GM18498 (cell line): ENCODE results near the gene RABGEF1.
A peak's percentile ranks its signal among the peaks of the same experiment; 100 is the strongest.
"Not testable (repeated sequence)": the region's sequence is repeated elsewhere in the genome, so short reads cannot be mapped to it uniquely, and the experiment has no call there.

Experiments used
- ATAC-seq: cut with Tn5 transposase; IDR thresholded peaks from one replicate; pipeline ENCODE4 v1.9.1; 2021; ENCODE audit warnings: mild to moderate bottlenecking, moderate library complexity; ENCODE audit not compliant: unreplicated experiment

RABGEF1 gene

GRCh38 chr7:66800591-66800990, 60.1 kb downstream of the RABGEF1 start:
- ATAC-seq = no peak

DNA sequence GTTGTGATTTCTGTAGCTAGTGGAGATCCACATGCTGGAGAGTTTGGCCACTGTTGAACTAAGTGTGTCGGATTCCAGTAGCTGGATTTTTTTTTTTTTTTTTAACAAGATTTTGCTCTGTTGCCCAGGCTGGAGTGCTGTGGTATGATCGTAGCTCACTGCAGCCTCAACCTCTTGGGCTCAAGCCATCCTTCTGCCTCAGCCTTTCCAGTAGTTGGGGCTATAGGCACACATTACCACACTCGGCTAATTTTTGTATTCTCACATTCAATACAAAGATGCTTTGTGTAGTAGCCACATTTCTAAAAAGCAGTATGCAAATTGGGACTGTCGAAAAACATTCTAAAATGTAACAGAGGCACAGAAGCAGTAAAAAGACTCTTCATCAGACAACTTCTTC, 63.5 kb downstream of the RABGEF1 start:
- ATAC-seq = no peak

- ATAC-seq = no peak
These were observed 67.2 kb downstream of the RABGEF1 start for GRCh38 chr7:66807736-66808135.

- ATAC-seq = no peak
These were observed 70.2 kb downstream of the RABGEF1 start for GRCh38 chr7:66810716-66811115.

DNA sequence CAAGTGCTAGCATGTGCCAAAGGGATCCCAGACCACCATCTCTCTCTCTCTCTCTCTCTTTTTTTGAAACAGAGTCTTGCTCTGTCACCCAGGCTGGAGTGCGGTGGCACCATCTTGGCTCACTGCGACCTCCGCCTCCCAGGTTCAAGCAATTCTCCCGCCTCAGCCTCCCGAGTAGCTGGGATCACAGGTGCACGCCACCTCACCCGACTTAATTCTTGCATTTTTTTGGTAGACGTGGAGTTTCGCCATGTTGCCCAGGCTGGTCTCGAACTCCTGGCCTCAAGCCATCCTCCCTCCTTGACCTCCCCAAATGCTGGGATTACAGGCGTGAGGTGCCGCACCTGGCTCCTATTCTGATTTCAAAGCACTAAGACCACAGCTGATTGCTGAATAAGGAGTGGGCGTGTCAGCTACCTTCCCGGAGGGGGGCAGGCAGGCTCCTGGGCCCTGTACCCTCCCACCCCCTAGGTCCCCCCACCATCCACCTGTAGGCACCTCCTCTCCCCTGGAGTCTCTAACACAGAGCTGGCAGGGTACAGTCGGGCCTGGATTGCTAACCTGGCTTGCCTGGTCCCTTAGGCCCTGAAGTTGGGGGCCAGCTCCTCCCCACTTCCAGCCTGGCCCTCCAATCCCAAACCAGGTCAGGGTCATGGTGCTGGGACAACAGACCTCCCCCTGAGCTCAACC, 74.8 kb downstream of the RABGEF1 start:
- ATAC-seq = not testable (repeated sequence)

GRCh38 chr7:66815951-66816350, 75.4 kb downstream of the RABGEF1 start:
- no peak for ATAC-seq

DNA sequence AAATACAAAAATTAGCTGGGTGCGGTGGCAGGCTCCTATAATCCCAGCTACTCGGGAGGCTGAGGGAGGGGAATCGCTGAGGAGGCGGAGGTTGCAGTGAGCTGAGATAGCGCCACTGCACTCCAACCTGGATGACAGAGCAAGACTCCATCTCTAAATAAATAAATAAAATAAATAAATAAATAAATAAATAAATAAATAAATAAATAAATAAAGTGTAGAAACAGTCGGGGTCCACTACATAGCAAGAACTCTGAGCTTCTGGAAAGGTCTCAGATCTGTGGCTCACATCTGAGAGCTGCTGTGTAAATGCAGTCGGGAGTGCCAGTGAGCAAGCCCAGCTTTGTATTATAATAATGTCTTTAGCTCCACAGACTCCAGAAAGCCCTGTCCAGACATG, 76.1 kb downstream of the RABGEF1 start:
- not testable (repeated sequence) for ATAC-seq

DNA sequence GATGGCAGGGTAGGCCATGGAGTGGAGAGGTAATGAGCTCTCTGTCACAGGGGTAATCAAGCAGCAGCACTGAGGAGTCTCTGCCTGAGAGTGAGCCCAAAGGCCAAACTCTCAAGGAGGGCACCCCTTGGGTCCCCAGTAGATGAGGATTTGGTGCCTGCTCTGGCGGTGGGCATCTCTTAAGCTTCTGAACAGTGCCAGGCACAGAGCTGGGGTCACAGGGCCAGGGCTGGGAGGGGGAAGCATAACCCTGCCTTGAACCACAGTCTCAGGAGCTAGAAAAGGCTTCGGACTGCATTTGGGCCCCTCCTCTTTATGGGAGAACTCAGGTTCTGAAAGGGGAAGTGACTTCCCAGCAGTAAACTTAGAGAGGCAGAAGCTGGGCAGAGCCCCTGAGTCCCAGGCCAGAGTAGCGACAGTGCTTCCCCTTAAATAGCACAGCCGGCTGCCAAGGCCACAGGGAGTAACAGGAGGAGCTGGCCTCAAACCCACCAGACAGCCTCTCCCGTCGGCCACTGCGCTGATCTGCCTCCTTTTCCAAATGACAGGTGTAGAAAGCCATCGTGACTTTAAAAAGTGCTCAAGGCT, 76.8 kb downstream of the RABGEF1 start:
- ATAC-seq = not testable (repeated sequence)

GRCh38 chr7:66817956-66818355, 77.4 kb downstream of the RABGEF1 start:
- not testable (repeated sequence) for ATAC-seq

DNA sequence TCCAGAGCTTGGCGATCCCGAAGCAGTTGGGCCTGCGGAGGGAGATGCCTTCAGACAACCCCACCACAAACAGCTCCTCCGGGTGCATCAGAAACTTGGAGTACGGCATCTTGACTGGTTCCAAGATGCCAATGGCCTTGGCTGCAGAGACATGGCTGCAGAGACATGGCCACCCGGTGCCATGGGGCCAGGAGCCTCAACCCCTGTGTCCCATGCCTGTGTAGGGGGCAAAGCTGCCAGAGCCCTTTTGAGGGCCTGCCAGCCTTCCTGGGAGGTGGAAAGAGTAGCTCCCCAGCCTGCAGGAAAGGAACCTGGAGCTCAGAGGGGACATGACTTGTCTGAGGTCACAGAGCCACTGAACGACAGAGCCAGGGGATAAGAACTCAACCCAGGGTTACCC, 83.5 kb downstream of the RABGEF1 start:
- ATAC-seq = no peak

DNA sequence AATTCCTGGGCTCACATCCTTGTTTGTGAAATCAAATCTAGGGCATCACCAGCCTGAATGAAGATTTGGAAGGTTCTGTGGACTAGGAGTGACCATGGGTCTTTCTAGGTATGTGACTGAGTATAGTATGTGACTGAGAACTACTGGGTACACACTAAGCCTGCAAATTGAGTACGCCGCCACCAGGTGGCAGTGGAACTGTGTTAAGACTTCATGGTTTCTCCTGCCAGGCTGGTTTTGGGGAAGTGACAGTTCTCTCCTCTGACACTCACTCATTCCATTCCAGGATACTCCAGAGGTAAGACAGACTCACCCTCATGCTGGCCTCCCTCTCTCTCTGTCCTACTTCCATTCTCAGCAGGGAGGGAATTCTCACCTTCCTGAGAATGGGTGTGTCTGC, 85.0 kb downstream of the RABGEF1 start:
- ATAC-seq = not testable (repeated sequence)

DNA sequence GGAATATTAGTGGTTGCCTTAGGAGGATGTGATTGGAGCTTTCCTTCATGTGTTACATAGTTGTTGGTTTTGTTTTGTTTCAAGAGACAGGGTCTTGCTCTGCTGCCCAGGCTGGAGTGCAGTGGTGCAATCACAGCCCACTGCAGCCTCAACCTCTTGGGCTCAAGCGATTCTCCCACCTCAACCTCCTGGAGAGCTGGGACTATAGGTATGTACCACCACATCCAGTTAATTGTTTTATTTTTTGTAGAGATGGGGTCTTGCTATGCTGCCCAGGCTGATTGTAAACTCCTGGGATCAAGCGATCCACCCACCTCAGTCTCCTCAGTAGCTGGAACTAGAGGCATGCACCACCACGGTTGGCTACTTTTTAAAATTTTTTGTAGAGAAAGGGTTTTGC, 86.1 kb downstream of the RABGEF1 start:
- no peak for ATAC-seq

- ATAC-seq = not testable (repeated sequence)
These were observed 90.4 kb downstream of the RABGEF1 start for GRCh38 chr7:66830976-66831375.

DNA sequence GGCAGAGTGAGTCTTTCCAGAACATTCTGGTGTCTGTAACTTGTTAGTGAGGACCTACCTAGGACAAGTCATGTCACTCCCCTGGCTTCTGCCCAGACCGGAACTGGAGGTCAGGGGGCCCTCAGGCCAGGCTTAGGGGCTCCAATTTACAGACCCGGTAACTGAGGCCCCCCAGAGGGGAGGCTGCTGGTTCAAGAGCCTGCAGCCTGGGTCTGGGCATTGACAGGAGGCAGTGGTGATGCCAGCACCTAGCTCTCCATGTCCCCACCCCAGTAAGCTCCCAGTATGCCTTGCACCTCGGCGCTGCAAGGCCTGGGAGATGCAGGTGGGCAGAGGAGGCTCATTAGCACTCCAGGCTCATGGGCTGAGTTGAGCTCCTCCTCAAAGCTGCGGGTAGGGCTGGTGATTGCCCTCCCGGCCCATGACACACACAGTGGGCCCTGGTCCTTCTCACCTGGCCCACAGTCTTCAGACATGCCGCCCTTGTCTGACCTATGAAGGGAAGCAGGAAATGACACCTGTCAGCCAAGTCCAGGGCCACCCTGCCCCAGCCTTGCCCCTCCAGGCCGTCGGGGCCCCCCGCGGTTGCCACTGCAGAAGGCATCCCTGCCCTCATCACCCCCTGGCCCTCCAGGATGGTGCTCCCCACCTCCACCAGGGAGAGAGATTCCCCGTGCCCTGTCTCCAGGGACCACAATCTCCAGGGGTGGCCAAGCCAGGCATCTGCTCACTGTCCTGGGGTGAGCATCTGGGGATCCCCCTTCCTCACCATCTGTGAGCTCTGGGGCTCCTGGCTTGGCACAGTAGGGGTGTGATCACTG, 92.2 kb downstream of the RABGEF1 start:
- no peak for ATAC-seq

- no peak for ATAC-seq
These were observed 96.5 kb downstream of the RABGEF1 start for GRCh38 chr7:66837007-66837406.

DNA sequence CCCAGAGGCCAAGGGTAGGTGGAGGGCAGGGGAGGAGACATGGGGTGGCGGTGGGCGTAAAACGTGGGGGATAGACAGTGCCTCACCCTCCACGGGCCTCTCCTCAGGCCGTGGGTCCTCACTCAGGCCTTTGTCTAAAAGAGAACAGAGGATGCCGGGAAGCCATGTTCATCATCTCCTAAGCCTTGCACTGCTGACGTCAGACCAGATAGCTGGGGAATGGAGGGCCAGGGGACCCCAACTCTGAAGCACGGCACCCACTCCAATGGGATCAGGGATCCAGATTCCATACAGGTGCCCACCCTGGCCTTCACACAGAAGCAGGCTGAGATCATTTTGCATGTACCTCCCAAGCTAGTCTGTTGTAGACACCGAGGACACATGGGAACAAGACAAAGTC, 97.1 kb downstream of the RABGEF1 start:
- ATAC-seq = no peak

GRCh38 chr7:66839814-66840213, 99.3 kb downstream of the RABGEF1 start:
- no peak for ATAC-seq

DNA sequence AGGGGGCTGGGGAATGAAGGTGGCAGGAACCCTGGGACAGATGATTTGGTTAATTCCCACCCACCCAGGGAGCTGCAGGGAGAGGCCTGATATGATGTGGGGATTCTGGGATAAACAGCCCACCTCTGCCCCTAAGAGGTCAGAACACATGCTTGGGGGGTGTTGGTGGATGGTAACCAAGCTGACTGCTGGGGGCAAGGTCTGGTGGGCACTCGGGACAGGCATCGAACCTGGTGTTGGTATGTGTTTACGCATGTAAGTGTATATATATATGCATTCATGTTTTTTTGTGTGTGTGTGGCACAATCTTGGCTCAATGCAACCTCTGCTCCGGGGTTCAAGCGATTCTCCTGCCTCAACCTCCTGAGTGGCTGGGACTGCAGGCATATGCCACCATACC, 99.8 kb downstream of the RABGEF1 start:
- no peak for ATAC-seq

DNA sequence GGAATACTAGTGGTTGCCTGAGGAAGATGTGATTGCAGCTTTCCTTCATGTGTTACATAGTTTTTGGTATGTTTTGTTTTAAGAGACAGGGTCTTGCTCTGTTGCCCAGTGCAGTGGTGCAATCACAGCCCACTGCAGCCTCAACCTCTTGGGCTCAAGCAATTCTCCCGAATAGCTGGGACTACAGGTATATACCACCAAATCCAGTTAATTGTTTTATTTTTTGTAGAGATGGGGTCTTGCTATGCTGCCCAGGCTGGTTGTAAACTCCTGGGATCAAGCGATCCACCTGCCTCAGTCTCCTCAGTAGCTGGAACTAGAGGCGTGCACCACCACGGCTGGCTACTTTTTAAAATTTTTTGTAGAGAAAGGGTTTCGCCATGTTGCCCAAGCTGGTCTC, 101.4 kb downstream of the RABGEF1 start:
- ATAC-seq = no peak

DNA sequence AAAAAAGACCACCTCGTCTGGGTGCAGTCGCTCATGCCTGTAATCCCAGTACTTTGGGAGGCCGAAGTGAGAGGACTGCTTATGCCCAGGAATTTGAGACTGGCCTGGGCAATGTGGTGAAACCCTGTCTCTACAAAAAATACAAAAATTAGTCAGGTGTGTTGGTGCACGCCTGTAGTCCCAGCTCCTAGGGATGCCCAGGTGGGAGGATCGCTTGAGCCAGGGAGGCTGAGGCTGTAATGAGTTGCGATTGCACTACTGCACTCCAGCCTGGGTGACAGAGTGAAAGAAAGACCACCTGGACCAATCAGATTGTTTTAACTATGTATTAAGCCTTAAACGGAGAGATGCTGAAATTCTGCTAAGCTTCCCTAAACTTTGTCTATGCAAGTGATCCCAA, 103.0 kb downstream of the RABGEF1 start:
- ATAC-seq = not testable (repeated sequence)

DNA sequence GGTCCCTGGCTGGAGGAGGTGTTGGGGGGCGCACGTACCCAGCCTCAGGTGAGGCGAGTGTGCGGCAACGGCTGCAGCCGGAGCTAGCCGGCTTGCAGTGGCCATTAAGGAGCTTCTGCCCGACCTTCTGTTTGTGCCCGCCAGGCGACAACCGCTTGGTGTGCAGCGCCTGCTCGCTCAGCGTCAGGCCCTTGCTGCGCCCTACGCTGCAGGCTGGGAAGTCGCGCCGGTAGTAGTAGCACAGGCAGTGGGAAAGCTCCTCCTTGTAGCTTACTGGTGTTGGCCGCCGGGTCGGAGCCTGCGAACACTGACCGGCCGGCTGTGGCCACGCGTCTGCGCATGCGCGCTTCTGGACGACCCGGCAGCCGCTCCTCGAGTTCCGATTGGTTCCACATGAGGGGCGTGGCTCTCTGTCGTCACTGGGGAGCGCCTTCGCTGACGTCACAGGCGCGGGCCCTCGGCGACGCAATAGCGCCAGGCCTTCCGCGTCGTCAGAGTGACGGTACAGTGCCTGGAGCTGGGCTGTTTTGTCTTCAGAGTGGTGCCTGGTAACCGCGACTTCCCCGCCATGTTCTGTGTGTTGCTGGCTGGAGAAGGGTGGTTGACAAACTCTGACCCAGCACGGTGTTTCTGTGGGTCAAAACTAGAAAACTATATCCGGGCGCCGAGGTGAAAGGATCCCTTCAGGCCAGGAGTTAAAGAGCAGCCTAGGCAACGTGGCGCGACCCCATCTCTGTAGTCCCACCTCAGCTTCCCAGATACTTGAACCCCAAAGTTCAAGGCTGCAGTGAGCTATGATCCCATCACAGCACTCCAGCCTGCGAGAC, 104.2 kb downstream of the RABGEF1 start:
- ATAC-seq = peak; percentile 94
